ENCODE results near the gene FBLN2.

The FBLN2 gene

DNA sequence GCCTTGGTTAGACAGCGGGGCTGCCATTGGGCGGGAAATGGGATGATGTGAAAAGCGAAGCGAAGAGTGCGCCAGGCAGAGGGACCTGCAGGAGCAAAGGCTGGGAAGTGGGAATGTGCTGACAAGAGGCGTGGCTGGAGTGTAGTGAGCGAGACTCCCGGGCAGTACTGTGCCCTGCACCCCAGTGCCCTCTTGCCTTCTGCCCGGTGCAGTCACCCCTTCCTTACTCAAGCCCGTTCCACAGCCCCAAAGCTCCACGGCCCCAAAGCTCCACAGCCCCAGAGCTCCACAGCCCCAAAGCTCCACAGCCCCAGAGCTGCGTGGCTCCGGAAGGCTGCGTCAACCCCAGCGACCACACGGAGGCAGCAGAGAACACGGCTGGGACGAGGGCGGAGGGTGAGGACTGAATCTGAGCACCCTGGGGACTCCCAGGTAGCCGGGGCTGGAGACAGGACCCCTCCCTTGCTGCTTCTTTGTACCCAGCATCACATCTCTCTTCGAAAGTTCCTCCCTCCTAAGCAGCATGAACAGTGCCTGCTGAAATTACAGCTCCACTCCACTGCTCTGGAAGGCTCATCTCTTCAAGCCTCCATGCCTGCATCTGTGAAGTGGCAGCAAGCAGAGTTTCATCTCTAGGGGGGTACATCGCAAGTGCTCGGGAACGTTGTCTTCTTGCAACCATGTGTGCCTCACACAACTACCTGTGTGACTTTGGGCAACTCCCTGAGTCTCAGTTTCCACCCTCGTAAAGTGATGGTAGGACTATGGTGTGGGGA, 108.9 kb downstream of the FBLN2 start:
- Histone ChIP-seq H3K4me3 (ENCODE audit: low read length) (no peak overlapping the region), H3K4me1 (ENCODE audit: control insufficient read depth, insufficient read depth, low read length) (no peaks in the 10 kb centered on the region), H3K36me3 (ENCODE audit: control insufficient read depth, insufficient read depth, low read length) (no peaks in the 10 kb centered on the region), H3K9ac (ENCODE audit: low read length) (no peak overlapping the region), H3K9me3 (ENCODE audit: control insufficient read depth, low read length) (no peaks in the 10 kb centered on the region), H3K27me3 (ENCODE audit: control insufficient read depth, insufficient read depth, low read length) (peaks cover 40% of the 10 kb centered on the region)

DNA sequence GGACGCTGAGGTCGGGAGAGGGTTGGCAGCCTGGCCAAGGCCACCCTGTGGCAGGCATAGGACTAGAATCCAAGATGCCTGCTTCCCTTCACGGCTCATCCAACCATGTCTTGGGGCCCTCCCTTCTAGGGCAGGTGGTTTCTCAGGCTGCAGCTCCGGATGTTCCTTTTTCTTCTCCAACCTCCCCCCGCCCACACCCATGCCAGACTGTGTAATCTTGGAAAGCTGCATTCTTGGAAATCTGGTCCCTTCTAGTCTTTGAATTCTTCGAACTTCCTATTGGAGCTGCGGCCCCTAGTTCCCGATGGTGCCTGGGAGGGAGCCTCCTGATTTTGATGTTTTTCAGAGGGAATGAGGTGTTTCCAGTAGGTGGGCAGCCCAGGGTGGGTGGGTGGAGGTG, 109.8 kb downstream of the FBLN2 start:
- H3K9ac ChIP-seq (ENCODE audit: low read length) = no peak overlapping the region
- no peaks in the 10 kb centered on the region for H3K4me1 ChIP-seq (ENCODE audit: control insufficient read depth, insufficient read depth, low read length)
- H3K9me3 ChIP-seq (ENCODE audit: control insufficient read depth, low read length) = no peaks in the 10 kb centered on the region
- no peaks in the 10 kb centered on the region for H3K36me3 ChIP-seq (ENCODE audit: control insufficient read depth, insufficient read depth, low read length)
- no peak overlapping the region for H3K4me3 ChIP-seq (ENCODE audit: low read length)
- peaks cover 40% of the 10 kb centered on the region for H3K27me3 ChIP-seq (ENCODE audit: control insufficient read depth, insufficient read depth, low read length)

DNA sequence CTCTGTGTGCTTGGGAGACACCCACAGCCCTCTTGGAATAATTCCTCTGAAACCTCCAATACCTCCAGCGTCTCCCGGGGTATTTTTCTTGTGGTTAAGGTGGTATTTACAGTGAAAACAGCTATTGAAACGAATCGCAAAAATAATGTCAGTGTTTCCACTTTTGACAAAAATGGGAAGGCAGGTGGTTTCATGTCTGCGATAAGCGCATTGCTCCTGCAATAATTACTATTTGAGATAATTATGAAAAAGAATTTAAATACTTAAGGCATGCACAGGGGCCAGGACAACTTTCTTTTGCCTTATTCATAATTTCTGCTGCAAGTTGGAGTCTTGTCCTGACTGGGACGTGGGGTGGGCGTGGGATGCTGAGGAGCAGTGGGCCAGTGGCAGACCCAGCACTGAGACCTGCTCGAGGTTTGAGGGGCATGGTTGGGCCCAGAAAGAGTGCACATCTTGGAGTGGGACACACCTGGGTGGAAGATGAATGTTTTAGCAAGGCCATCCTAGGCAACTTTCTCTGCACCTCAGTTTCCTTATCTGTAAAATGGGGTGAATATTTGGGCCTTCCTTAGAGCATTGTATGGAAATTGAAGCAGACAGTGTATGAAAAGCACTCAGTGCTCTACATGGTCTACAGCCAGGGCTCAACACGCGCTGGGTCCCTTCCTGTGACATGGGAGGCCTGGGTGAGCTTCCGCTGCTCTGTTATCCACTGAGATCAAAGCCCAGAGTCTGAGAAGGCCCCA, 110.5 kb downstream of the FBLN2 start:
- no peaks in the 10 kb centered on the region for H3K9me3 ChIP-seq (ENCODE audit: control insufficient read depth, low read length)
- no peaks in the 10 kb centered on the region for H3K36me3 ChIP-seq (ENCODE audit: control insufficient read depth, insufficient read depth, low read length)
- no peak overlapping the region for H3K9ac ChIP-seq (ENCODE audit: low read length)
- peaks cover 34% of the 10 kb centered on the region for H3K27me3 ChIP-seq (ENCODE audit: control insufficient read depth, insufficient read depth, low read length)
- H3K4me1 ChIP-seq (ENCODE audit: control insufficient read depth, insufficient read depth, low read length) = no peaks in the 10 kb centered on the region
- no peak overlapping the region for H3K4me3 ChIP-seq (ENCODE audit: low read length)

DNA sequence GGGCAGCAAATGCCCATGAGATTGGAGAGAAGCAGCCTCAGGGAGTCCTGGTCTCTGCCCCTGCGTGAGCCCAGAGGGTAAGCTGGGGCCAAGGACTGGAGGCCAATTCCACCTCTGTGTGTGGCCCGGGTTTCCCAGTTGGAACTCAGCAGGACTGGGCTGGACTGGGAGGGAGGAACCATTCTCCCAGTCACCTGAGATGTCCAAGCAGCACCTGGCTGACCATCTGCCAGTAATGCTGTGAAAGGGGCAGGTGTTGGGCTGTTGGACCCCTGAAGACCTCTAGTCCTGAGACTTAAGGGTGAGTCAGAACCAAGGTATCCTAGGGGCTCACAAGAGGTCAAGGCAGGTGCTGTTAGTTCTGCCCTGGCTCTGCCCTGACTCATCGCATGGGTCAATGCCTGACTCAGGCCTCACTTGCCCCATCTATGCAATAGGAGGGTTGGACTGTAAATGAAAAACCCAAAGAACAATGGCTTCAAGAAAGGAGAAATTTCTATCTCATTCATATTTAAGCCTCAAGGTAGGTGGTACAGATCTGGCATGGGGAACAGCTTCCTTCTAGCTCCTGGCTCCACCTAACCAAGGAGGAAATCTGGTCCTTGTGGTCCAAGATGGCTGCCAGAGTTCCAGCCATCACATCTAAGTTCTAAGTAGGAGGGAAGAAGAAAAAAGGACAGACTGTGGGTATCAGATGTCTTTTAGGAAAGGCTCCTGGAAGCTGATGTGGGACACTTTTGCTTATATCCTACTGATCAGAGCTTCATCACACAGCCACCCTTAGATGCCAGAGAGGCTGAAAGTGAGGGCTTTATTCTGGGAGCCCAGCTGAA, 111.3 kb downstream of the FBLN2 start:
- Histone ChIP-seq H3K4me3 (ENCODE audit: low read length) (no peak overlapping the region), H3K4me1 (ENCODE audit: control insufficient read depth, insufficient read depth, low read length) (no peaks in the 10 kb centered on the region), H3K9ac (ENCODE audit: low read length) (no peak overlapping the region), H3K36me3 (ENCODE audit: control insufficient read depth, insufficient read depth, low read length) (no peaks in the 10 kb centered on the region), H3K27me3 (ENCODE audit: control insufficient read depth, insufficient read depth, low read length) (peaks cover 31% of the 10 kb centered on the region), H3K9me3 (ENCODE audit: control insufficient read depth, low read length) (no peaks in the 10 kb centered on the region)

DNA sequence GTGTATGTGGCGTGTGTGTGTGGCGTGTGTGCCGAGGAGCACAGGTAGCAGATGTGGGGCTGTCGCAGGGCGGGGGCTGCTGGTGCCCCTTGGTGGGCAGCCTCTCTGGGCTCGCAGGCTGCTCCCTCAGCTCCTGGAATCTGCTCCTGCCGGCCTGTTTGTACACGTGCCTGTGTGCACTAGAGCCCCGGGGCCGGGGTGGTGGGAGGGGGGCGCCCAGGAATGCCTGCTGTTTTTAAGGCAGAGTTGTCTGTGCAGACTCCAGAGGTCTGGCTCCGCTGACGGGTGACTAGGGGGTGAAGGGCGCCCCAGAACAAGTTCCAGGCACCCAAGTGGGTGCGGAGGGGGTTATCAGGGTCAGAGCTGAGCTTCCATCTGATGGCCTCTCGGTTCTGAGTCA, 112.2 kb downstream of the FBLN2 start:
- Histone ChIP-seq H3K4me1 (ENCODE audit: control insufficient read depth, insufficient read depth, low read length) (no peaks in the 10 kb centered on the region), H3K27me3 (ENCODE audit: control insufficient read depth, insufficient read depth, low read length) (peaks cover 27% of the 10 kb centered on the region), H3K9ac (ENCODE audit: low read length) (no peak overlapping the region), H3K4me3 (ENCODE audit: low read length) (no peak overlapping the region), H3K36me3 (ENCODE audit: control insufficient read depth, insufficient read depth, low read length) (no peaks in the 10 kb centered on the region), H3K9me3 (ENCODE audit: control insufficient read depth, low read length) (no peaks in the 10 kb centered on the region)

DNA sequence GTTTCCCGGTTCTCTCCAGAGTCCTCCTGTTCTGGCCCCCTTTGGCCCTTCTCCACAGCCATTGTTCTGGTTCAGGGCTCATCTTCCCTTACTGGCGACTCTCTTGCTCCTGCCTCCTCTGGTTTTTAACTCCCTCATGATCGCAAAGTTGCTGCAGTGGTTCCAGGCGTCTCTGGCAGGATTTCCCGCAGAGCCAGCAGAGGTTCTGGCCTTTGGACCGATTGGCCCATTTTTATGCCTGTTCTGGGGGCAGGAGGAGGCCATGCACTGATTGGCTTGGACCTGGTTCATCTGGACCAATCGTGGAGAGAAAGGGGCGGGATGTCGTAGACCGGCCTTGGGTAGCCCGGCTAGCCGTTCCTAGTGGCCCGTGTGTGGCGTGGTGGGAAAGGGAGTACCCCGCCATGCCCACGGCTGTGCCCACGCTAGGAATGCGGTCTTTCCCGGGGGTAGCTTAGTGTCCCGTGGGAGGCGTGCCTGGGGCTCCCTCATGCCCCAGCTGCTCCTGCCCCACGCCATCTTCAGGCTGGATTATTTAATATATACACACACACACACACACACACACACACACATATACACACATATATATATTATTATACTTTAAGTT, 113.4 kb downstream of the FBLN2 start:
- Histone ChIP-seq H3K9me3 (ENCODE audit: control insufficient read depth, low read length) (no peaks in the 10 kb centered on the region), H3K4me3 (ENCODE audit: low read length) (no peak overlapping the region), H3K9ac (ENCODE audit: low read length) (no peak overlapping the region), H3K36me3 (ENCODE audit: control insufficient read depth, insufficient read depth, low read length) (no peaks in the 10 kb centered on the region), H3K27me3 (ENCODE audit: control insufficient read depth, insufficient read depth, low read length) (peaks cover 20% of the 10 kb centered on the region), H3K4me1 (ENCODE audit: control insufficient read depth, insufficient read depth, low read length) (no peaks in the 10 kb centered on the region)

DNA sequence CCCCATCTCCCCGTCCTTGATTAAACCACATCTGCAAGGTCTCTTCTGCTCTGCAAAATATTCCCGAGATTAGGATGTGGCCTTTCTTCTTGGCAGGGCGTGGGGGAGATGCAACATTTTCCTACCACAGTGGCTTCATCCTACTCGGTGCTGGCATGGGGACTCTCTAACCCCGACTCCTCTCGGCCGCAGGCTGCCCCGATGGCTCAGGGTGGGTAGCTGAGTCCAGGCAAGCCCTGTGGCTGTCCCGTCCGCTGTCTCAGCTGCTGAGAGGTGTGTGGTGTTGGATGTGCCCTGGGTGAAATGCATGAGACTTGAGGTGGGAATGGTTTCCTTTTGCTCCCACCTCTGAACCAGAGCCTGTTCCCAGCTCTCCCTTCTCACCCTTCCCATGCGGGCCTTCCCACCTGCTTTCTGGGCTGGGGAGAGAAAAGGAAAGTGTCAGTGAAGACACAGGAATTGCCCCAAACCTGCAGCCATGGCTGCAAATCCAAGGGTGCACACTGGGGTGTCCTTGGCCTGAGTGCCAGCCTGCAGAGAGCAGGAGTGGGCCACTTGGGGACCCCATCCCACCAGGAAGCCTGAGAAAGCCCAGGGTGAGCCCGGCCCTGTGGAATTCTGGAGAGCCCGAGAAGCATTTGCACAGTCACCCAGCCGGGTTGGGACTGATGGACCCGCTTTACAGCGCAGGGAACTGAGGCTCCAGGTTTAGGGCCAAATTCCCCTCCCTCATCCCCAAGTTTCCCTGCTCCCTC, 115.0 kb downstream of the FBLN2 start:
- no peak overlapping the region for H3K9ac ChIP-seq (ENCODE audit: low read length)
- H3K36me3 ChIP-seq (ENCODE audit: control insufficient read depth, insufficient read depth, low read length) = no peaks in the 10 kb centered on the region
- no peak overlapping the region for H3K4me3 ChIP-seq (ENCODE audit: low read length)
- H3K4me1 ChIP-seq (ENCODE audit: control insufficient read depth, insufficient read depth, low read length) = no peaks in the 10 kb centered on the region
- peaks cover 9% of the 10 kb centered on the region for H3K27me3 ChIP-seq (ENCODE audit: control insufficient read depth, insufficient read depth, low read length)
- no peaks in the 10 kb centered on the region for H3K9me3 ChIP-seq (ENCODE audit: control insufficient read depth, low read length)

DNA sequence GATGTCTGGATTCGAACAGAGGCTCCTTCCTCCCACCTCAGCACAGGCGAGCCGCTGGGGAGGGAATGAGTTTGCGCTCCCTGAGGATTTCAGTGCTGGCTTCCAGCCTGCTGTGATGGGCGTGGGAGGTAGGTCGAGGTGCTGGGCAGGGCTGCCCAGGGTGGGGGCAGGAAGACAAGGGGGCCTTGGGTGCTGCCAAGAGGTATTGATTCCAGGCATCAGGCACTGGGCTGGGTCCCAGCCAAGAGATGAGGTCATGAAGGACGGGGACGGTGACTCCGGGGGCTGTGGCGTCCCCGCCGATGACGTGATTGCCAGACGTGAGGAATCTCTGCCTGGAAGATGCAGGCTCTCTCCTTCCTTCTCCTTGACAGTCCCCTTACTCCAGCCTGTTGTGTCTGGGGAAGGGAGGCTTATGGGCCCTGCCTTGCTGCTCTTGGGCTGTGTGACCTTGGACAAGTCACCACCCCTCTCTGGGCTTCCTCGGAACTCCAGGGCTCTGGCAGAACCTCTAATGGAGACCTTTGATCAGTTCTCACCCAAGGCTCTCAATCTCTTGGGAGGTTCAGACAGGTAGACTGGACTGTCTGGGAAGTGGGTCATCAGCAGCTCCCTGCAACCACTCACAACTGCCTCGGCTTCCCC, 116.8 kb downstream of the FBLN2 start:
- Histone ChIP-seq H3K4me1 (ENCODE audit: control insufficient read depth, insufficient read depth, low read length) (no peaks in the 10 kb centered on the region), H3K36me3 (ENCODE audit: control insufficient read depth, insufficient read depth, low read length) (no peaks in the 10 kb centered on the region), H3K9me3 (ENCODE audit: control insufficient read depth, low read length) (no peaks in the 10 kb centered on the region), H3K9ac (ENCODE audit: low read length) (no peak overlapping the region), H3K4me3 (ENCODE audit: low read length) (no peak overlapping the region), H3K27me3 (ENCODE audit: control insufficient read depth, insufficient read depth, low read length) (peaks cover 9% of the 10 kb centered on the region)

DNA sequence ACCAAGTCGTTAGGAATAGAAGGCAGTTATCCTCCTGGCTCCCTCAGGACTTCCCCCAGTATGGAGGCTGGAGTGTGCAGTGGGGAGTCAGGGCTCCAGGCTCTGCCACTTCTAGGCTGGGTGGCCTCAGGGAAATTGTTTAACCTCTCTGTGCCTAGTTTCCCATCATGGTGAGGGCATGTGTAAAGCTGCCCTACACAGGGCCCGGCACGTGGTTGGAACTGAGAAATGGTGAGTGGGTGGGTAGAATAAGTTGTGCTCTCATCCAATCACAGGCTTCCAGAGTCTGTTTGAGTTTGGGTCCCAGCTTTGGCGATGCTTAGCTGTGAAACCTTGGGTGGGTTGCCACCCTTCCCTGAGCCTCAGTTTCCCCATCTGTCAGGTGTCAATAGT, 117.3 kb downstream of the FBLN2 start:
- Histone ChIP-seq H3K4me3 (ENCODE audit: low read length) (no peak overlapping the region), H3K27me3 (ENCODE audit: control insufficient read depth, insufficient read depth, low read length) (peaks cover 9% of the 10 kb centered on the region)

DNA sequence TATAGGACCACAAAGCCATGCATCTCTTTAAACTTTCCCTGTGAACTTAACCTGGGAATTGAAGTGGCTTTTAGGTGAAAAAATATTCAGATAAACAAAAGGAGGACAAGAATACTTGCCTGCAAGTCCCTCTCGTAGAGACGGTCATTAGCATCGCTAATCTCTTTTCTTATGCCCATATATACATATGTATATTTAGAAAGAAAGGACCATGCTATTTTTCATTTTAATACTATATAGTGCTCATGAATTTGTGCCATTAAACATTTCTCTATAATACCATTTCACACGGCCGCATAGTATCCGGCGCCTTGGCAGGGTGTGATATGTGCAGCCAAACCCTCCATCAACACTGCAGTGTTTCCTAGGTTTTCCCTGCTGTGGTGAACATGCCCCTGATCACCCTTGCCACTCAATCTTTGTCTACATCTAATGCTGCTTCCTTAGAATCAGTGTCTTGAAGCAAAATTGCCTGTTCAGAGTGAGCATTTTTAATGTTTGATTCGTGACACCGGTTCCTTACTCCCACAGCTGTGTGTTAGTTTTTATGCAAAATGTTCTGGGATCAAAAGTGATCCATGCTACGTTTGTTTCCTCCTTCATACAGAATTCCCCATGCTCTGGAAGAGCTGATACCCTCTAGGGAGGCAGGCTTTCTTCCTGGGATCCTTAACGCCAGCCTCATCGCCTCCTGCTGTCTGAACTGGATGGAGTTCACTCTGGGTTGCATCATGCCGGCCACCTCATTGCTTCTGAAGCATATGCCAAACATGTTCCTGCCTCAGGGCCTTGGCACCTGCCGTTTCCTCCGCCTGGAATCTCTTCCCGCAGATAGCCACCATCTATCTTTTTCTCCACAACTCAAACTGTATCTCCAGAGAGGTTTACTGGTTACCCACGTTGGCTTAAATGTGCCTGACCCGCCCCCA, 118.1 kb downstream of the FBLN2 start:
- no peaks in the 10 kb centered on the region for H3K9me3 ChIP-seq (ENCODE audit: control insufficient read depth, low read length)
- no peak overlapping the region for H3K9ac ChIP-seq (ENCODE audit: low read length)
- no peaks in the 10 kb centered on the region for H3K4me1 ChIP-seq (ENCODE audit: control insufficient read depth, insufficient read depth, low read length)
- no peaks in the 10 kb centered on the region for H3K36me3 ChIP-seq (ENCODE audit: control insufficient read depth, insufficient read depth, low read length)
- no peak overlapping the region for H3K4me3 ChIP-seq (ENCODE audit: low read length)
- peaks cover 9% of the 10 kb centered on the region for H3K27me3 ChIP-seq (ENCODE audit: control insufficient read depth, insufficient read depth, low read length)

More for the DNA sequence above, 117.3 kb downstream of the FBLN2 start:
- no peaks in the 10 kb centered on the region for H3K36me3 ChIP-seq (ENCODE audit: control insufficient read depth, insufficient read depth, low read length)
- H3K4me1 ChIP-seq (ENCODE audit: control insufficient read depth, insufficient read depth, low read length) = no peaks in the 10 kb centered on the region
- H3K9me3 ChIP-seq (ENCODE audit: control insufficient read depth, low read length) = no peaks in the 10 kb centered on the region
- no peak overlapping the region for H3K9ac ChIP-seq (ENCODE audit: low read length)
